NCI-H2171 (cell line): ENCODE results near the gene SAMD4B.
"Not testable (repeated sequence)": the region's sequence is repeated elsewhere in the genome, so short reads cannot be mapped to it uniquely, and the experiment has no call there.

Experiments
- DNase-seq: peaks from one replicate; lab custom pipeline; 2025; lab: John Stamatoyannopoulos, UW

Gene SAMD4B

DNA sequence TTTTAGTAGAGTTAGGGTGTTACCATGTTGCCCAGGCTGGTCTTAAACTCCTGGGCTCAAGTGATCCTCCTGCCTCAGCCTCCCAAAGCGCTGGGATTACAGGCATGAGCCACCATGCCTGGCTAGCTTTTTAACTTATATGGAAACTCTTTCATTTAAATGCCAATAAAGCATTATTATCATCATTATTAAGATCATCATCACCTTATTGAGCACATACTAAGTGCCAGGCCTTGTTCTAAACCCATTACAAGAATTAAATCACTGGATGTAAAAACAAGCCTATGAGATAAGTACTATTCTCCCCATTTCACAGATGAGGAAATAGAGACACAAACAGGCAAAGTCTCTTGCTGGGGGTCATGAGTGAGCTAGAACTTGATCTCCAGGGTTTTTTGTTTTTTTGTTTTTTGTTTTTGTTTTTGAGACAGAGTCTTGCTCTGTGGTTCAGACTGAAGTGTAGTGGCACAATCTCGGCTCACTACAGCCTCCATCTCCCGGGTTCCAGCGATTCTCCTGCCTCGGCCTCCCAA is 7.7 kb upstream of the SAMD4B start:
- no peak for DNase-seq

DNA sequence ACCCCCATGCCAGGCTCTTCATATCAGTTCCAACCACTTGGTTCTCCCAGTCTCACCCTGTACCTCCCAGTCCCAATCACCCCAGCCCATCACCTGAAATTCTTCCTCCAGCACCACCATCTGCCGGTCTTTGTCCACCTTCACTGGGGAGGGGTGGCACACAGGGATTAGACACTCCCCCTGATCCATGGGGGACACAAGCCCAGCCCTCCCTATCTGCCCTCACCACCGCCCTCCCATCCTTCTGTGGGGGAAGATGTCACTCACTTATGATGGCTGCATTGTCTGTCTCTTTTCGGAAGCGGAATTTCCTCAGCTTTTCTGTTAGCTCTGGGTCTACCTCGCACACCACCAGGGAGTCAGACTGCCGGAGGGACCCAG is 7.1 kb upstream of the SAMD4B start:
- DNase-seq, result no peak

DNA sequence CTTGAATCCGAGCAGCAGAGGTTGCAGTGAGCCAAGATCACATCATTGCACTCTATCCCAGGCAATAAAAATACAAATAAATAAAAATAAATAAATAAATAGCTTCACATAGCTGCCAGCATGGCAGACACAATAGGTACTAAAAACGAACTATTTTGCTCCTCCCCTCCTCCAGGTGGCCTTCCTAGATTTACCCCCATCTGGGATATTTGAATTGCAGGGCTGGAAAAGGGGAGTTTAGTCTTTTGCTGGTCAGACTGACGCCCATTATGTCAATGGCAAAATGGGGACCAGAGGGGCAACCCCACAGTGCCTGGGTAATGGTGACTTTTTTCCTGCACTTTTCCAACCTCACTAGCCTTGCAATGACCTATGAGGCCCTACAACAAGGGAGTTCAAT is 5.7 kb upstream of the SAMD4B start:
- DNase-seq, result no peak

- DNase-seq, result no peak
Observed at GRCh38 chr19:39339674-39340073, 2.5 kb upstream of the SAMD4B start.

GRCh38 chr19:39340156-39340555 is 2.1 kb upstream of the SAMD4B start:
- DNase-seq, result not testable (repeated sequence)

DNA sequence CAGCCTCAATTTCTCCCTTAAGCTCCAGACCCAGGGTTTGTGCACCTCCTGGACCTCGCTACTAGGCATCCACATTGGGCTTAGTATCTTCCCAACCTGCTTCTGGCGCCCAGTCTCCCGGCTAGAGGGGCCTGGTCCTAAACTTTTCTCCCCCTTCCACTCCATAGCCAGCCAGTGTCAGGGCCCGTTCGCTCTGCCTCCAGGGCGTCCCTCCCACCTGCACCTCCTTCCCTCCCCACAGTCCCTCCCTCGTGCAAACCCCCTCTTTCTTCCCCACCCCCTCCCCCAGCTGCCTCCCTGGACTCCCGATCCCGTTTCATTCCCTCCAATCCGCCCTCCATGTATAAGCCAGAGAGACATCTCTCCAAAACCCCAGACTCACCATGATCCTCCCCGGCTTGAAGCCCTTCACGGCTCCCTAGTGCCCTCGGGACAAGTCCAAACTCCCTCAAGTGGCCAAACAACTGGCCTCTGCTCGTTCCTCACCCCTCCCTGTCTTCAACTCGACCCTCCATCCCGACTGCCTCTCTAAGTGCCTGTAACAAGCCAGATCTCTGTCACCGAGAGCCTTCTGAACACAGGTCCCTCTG is 997 bp upstream of the SAMD4B start:
- no peak for DNase-seq

GRCh38 chr19:39342647-39343305 is 555 bp downstream of the SAMD4B start:
- no peak for DNase-seq

- DNase-seq, result no peak
Observed at GRCh38 chr19:39345956-39346355, 3.7 kb downstream of the SAMD4B start.

DNA sequence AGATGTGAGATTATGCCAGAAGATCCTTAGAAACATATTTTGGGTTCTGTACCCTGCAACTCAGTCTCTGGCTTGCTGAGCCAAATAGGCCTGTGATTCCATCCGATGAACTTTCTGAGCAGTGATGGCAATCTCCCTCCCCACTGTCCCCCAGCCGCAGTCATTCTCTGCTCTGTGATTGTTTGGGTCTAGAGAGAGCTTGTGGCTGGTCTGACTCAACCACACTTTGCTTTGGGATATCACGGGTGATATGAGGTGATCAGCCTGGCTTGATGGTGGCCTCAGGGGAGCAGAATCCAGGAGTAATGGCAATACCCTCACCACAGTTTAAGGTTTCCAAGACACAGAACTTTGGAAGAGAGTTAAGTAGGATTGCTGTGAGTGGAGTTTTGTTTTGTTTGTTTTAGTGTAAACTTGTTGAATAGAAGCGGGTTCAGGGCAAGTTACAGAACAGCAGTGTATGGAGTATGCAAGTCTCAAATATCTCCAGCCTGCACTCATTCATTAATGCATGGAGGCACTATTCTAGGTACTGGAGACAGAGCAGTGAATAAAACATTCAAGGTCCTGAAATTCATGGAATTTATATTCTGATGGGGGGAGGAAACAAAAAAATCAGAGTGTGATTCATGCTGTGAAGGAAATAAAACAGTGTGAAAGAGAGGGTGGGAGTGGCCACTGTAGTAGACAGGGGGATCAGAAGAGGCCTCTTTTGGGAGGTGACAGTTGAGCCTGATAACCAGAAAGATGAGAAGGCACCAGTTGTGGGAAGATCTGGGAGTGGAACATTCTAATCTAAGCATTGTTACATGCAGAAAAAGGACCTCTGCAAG is 5.3 kb downstream of the SAMD4B start:
- DNase-seq, result no peak

GRCh38 chr19:39349326-39349725 is 7.1 kb downstream of the SAMD4B start:
- DNase-seq, result no peak

DNA sequence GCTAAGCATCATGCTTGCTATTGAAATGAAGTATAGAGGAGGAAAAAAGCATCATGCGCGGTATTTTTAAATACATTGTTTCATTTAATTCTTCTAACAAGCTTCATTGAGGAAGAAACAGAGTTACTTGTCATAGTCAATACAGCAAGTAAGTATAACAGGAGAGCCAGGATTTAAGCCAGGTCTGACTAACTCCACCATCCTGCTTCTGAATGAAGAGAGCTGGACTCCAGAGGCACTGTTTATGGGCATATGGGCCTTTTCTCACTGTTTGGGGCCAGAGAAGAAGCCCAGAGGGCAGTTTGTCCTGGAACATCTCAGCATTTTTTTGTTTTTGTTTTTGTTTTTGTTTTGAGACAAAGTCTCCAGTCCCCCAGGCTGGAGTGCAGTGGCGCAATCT is 7.9 kb downstream of the SAMD4B start:
- DNase-seq, result no peak

DNA sequence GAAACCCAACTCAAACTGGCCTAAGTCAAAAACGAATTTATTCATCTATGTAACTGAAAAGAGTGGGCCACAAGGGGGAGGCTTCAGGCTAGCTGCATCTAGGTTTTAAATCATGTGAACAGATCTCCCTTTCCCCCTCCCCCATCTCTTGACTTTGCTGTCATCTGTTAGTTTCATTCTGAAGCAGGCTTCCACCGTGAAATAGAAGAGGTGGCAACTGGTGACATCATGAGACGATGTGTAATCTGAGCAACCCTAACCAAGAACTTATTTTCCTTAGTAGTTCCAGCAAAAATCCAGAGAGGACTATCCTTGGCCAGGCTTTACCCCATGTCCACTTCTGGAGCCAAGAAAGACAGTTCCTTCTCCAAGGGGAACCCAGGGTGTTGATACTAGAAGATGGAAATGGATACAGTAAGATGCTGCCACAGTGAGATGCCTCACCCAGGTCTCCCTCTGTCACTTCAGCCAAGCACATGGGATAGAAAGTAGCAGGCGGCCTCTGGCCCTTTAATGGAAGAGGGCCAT is 9.4 kb downstream of the SAMD4B start:
- DNase-seq, result no peak

- no peak for DNase-seq
Observed at GRCh38 chr19:39352381-39353255, 10.4 kb downstream of the SAMD4B start.

DNA sequence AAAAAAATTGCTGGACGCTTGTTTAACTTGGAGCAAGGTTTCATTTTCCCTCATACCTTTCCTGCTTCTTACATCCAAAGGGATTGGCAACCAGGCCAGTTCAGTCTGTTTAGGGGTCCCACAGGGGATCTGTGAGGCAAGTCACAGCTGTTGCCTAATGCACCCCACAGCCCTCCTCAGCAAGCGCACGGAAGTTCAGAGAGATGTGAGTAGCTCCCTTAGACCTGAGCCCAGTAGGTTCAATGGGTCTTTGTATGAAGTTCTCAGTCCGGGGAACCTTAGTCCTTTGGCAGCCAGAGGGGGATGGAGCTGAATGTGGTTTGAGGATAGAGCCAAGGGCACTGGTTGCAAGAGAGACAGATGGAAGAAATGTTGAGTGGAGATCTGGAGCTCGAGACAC is 13.0 kb downstream of the SAMD4B start:
- no peak for DNase-seq

DNA sequence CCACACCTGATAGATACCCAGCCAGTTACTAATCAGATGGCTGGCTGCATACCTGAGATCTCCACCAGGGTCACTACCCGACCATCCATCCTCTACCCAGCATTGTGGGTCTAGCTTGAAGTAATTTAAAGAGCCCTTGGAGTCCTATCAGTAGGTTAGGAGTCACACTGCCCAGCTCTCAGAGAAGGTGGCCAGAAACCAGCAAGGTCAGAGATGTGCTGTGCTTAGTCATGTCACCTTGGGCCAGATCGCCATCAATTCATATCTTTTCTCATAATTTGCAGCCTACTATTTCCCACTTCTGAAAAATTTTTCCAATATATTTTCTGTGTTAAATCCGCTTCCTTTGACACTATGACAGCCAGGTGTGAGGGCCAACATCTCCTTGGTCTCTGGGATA is 13.9 kb downstream of the SAMD4B start:
- no peak for DNase-seq

GRCh38 chr19:39356647-39357046 is 14.4 kb downstream of the SAMD4B start:
- no peak for DNase-seq

DNA sequence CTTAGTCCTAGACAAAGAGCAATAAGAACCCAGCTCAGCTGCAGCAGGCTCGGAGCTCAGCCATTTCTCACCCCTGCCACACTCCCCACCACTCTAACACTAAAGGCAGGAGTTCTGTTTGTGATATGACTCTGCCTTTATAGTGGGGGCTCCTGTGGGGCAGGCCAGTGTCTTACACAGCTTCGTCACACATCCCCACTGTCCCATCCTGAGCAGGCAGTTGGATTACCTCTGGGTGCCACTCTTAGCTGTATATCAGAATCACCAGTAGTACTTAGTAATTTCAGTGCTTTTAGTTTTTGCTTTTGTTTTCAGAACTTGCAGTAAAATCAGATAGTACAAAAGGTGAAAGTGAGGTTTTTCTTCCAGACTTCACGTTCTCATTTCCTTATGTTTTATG is 16.8 kb downstream of the SAMD4B start:
- no peak for DNase-seq

GRCh38 chr19:39360599-39360998 is 18.4 kb downstream of the SAMD4B start:
- no peak for DNase-seq

- no peak for DNase-seq
Observed at GRCh38 chr19:39362682-39363657, 20.7 kb downstream of the SAMD4B start.

GRCh38 chr19:39363901-39364457 is 21.8 kb downstream of the SAMD4B start:
- no peak for DNase-seq
